GM15510 (cell line): Measurements from ENCODE around the gene RELN.

Source experiments
- POLR2A ChIP-seq: IDR thresholded peaks from 3 replicates; pipeline ENCODE4 v1.6.1; 2011; ENCODE audit warnings: borderline replicate concordance; ENCODE audit not compliant: insufficient read length; ENCODE audit errors: extremely low read depth

Gene RELN

DNA sequence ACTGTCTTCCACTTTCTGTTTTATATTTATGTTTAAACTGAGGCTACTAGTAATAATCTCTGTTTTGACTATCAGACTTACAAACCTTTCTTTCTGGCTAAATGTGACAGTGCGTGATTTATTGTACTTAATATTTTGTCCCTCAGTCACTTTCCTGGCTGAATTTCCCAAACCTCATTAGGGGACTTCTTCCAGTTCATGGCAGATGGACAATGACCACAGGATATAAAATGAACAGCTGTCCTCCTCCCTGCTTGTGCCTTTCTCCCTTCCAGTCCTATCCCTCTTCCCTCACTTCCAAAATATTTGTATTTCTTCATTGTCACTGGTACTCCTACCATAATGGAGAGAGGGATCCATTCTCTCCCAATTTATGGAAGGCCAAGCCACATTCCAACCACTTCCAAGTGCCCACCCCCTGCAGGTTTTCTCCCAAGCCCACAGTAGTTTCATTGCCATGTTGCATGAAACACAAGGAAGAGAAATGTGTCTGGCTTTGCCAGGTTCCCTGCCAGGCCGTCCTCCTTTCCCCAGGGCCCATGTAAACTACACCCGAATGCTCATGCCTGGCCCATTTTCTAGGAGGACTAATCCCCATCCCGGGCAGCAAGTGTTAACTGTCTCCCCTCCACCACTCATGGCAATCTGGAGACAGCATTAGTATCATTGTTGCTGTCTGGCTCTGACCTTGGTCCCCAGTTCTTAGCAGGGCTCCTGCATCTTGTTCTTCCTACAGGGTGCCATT is 273.9 kb downstream of the RELN start:
- no peak for TF ChIP-seq POLR2A

DNA sequence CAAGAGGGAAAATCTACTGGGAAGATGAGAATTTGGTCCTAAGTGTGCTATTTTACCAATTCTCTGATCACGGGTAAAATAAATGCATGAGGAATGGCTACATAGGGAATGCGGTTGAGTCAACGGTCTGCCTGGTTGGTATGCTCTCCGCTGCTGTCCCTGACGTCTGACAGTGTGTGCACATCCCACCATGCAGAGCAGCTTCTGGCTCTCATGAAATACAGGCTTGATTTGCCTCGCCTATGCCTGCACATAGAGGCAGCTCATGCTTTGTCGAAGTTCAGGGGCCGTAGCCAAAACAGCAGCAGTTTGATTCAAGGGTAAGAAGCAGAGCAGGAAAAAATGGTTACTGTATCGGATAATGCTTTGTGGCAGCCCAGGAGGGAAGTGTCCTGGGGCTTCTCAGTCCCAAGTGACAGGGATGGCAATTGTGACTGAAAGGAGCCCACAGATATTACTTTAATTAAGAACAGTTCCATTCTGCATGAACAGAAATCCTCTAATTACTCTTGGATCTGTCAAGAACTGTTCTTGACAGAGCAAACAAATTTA is 275.0 kb downstream of the RELN start:
- no peak for TF ChIP-seq POLR2A

- TF ChIP-seq POLR2A, result no peak
Observed at GRCh38 chr7:103712991-103713778, 276.3 kb downstream of the RELN start.

DNA sequence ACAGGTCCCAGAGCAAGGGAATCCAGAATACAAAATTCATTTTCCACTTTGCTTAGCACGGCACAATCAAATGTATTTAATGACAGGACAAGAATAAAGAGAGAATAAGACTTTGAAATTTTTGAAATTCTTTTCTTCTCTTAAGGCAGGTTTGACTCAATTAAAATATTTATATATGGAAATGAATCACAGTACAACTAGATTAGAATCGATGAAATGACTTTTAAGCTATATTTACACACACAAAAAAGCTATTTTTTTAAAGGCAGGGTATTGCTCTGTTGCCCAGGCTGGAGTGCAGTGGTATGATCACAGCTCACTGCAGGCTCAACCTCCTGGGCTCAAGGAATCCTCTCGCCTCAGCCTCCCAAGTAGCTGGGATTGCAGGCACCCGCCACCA is 278.0 kb downstream of the RELN start:
- TF ChIP-seq POLR2A, result no peak

DNA sequence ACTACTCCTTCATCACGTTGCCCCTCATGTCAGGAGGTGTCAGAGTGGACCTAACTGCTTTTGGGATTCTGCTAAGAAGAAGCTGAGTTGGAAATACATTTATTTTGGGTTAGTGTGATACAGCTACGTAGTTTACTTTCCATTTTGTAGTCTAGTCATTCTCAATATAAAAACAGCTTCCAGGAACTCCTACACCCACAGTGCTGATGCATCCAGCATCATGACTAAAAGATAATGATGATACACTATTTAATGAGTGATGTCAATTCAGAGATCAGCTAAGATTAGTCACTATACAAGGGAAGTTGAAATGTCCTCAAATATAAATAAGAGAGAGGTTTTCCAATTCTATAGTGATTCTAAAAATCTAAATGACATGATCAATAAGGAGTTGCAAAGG is 279.2 kb downstream of the RELN start:
- TF ChIP-seq POLR2A, result no peak

GRCh38 chr7:103706805-103707204 is 282.7 kb downstream of the RELN start:
- TF ChIP-seq POLR2A, result no peak

DNA sequence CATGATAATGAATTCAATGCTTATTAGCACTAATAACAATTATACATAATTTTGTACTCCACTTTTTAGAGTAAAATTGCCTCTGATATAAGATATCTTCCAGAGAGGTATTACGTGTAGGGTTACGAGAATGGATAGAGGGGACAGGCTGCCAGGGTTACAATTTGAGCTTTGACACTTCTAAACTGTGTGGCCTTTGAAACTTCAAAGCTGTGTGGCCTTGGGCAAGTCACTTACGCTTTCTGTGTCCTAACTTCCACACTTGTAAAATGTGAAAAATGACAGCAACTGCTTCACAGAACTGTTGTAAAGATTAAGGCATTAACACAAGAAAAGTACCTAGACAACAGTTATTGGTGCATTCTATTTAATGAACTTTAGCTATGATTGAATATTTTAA is 283.9 kb downstream of the RELN start:
- no peak for TF ChIP-seq POLR2A

GRCh38 chr7:103704701-103705100 is 284.8 kb downstream of the RELN start:
- TF ChIP-seq POLR2A, result no peak

- TF ChIP-seq POLR2A, result no peak
Observed at GRCh38 chr7:103702982-103703381, 286.5 kb downstream of the RELN start.

- no peak for TF ChIP-seq POLR2A
Observed at GRCh38 chr7:103702454-103702853, 287.0 kb downstream of the RELN start.

DNA sequence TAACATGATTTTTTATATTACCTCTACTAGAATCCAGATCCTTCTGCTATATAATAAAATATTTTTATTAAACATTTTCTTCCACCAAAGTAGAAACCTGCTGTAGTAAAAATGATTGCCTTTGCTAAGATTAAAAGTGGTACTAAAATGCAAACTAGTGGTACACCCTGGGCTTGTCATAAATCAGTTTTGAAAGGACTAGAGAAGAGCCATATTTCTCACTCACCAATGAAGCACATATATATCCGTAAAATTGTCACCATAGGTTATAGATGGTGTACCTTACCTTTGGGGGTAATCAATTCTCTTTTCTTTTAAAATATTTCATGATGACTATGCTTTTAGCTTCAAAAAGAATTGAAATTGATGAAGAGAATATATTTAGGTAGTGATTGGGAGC is 290.4 kb downstream of the RELN start:
- TF ChIP-seq POLR2A, result no peak

GRCh38 chr7:103698064-103698463 is 291.4 kb downstream of the RELN start:
- no peak for TF ChIP-seq POLR2A

DNA sequence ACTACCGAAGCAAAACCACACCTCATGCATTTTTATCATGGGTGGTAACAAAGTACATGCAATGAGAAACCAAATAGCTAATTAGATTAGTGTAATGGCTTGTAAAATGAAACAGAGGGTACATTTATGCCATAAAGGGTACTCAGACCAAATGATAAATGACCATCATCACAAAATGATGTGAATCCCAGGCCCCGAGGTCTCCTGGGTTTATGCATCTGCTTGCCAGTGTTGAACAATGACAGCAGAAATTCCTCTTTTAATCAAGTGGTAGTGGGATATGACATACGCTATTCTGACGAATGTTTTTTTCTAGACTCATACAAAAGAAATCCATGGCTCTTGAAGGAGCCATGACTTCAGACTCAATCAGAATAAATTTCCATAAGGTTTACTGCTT is 293.9 kb downstream of the RELN start:
- no peak for TF ChIP-seq POLR2A

GRCh38 chr7:103694304-103694703 is 295.2 kb downstream of the RELN start:
- no peak for TF ChIP-seq POLR2A

DNA sequence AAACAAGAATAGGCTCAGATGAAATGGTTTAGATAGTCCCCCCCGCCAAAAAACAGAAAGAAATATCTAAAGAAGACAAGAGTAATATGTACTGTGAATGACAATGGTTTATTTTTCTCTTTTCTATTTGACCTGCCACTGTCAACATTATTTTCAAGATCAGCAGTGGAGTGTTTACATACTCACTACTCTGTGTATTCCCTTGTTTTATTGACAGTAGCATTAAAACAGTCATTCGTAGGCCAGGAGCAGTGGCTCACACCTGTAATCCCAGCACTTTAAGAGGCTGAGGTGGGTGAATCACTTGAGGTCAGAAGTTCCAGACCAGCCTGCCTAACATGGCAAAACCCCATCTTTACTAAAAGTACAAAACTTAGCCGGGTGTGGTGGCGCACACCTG is 298.2 kb downstream of the RELN start:
- TF ChIP-seq POLR2A, result no peak
